Stimulated activated CD4-positive, alpha-beta T cell treated with anti-CD3 and anti-CD28 coated beads, Interleukin-2, amount 100 ng/mL, for 4 hours (primary cell): ENCODE measurements around the gene TAS2R3.
"Not testable (repeated sequence)": the region's sequence is repeated elsewhere in the genome, so short reads cannot be mapped to it uniquely, and the experiment has no call there.

Experiments used
- DNase-seq: peaks from one replicate; pipeline ENCODE4 v3.0.0-alpha.2; 2020; ENCODE audit warnings: low read depth

The TAS2R3 gene, protein sequence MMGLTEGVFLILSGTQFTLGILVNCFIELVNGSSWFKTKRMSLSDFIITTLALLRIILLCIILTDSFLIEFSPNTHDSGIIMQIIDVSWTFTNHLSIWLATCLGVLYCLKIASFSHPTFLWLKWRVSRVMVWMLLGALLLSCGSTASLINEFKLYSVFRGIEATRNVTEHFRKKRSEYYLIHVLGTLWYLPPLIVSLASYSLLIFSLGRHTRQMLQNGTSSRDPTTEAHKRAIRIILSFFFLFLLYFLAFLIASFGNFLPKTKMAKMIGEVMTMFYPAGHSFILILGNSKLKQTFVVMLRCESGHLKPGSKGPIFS

GRCh38 chr7:141763797-141764196 lies at the start of gene TAS2R3:
TAS2R3 (plus strand) TSS chr7:141764097; CDS start chr7:141764159, 62 bp downstream.
- DNase-seq: no peak

DNA sequence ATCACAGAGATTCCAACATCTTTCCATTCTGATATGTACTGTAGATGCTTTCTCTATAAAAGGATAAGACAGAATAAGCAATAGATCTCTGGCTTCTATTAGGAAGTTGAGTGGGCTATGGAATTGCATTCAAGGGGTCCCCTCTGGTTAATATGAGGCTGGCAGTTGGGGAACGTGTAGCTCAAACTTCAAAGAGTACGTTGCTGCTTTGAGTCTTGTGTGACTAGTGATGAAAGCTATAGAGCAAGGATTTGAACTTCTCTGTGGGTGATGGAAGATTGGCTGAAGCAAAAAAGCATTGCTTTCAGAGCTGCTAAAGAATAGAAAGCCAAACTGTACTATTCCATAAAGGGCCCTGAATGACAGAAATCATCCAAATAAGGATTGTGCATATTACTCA lies 49.3 kb upstream of the TAS2R3 start:
- no peak for DNase-seq

DNA sequence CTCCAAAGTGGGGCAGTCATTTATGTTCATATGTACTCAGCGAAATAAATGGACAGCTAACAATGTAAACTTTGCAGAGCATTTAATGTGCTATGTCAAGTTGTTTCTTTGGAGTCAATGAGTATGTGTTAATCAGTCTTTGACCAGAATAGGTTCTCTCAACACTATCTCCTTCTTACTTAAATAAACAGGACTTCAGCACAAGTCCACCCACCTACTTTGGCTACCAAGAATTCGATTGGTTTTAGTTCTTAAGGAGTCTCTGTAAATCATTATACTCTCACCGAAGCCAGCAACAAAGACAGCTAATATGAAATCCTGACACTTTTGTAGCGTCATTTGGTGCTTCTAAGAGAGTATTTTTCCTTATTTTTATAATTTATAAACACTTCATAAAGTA lies 48.9 kb upstream of the TAS2R3 start:
- DNase-seq: no peak

GRCh38 chr7:141715794-141716689 lies 47.9 kb upstream of the TAS2R3 start:
- DNase-seq: no peak

DNA sequence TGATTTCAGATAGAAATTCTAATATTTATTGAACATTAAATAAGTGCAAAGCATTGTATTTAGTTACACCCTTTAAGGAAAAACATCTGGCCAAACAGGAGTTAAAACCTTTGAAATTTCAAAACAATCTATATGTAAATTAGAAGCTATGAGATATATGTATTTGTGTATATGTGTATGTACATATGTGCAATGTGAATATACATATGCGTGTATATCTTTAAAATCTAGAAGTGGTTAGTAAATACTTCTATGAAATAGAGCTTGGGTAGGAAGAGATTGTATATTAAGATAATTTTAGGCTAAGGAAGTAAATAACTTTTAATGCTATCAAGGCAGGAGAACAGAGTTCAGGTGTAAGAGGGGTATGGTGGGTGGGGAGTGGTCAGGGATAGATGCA lies 46.4 kb upstream of the TAS2R3 start:
- DNase-seq: no peak

- DNase-seq: no peak
Observed at GRCh38 chr7:141722529-141722928, 41.4 kb upstream of the TAS2R3 start.

DNA sequence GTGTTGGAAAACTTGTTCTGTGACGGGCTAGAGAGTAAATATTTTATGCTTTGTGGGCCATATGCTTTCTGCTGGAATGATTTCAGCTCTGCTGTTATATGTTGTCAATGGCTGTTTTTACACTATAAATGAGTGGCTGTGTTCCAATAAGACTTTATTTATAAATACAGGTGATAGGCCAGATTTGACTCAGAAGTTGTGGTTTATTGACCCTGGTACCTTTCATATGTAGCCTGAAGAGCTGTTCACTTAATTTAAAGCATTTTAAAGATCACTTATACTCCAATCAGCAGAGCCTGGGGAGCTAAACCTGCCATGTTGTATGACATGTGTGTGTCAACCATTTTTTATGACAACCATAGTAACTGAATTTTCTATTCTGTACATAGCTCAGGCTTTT lies 34.9 kb upstream of the TAS2R3 start:
- no peak for DNase-seq

GRCh38 chr7:141731476-141732149 lies 32.3 kb upstream of the TAS2R3 start:
- no peak for DNase-seq

DNA sequence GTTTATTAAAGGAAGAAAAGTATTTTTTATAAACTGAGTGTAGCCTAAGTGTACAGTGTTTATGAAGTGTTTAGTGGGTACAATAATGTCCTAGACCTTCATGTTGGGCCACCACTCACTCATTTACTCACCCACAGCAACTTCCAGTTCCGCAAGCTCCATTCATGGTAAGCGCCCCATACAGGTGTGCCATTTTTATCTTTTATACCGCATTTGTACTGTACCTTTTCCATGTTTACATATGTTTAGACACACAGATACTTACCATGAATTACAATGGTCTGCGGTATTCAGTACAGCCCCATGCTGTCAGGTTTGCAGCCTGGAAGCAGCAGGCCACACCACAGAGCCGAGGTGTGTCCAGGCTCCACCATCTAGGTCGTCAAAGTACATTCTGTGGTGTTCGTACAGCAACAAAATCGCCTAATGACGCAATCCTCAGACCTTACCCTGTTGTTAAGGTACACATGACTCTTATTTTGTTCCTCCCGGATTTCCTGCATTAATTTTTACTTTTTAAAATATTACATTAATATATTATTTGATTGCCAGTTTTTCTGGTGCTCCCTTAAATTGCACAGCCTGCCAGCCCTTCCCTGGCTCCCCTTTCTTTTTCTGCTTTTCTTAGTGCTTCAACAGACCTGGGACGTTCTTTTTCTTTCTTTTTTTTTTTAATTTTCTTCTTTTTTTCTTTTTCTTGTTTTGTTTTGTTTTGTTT lies 26.6 kb upstream of the TAS2R3 start:
- DNase-seq: no peak

DNA sequence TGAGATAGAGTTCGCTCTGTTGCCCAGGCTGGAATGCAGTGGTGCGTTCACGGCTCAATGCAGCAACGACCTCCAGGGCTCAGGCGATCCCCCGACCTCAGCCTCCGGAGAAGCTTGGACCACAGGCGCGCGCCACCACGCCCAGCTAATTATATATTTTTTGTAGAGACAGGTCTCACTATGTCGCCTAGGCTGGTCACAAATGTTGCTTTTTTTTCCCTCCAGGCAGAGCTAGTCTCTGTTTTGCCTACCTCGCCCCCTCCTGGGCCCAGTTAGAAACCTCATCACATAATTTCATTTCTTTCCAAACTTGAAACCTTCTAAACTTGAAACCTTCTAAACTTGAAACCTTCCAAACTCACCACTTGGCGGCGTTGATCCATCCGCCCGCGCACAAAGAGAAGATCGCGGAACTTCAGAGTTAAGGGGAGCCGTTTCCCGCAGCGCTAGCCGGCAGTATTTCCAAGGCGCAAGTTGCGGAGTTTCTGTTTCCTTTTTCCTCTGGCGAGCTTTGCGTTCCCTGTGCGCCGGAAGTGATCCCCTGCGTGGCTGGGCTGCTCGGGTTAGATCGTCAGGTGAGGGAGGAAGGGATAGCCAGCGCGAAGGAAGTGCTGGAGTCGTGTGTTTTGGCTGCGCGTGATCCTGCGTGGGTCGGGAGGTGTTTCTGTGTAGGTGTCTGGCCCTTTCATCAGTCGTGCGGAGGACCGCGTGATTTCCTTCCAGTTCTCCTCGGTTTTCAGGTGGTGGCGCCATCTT lies 25.9 kb upstream of the TAS2R3 start, which contains the start of gene SSBP1:
SSBP1 (plus strand) TSS at position 523 of the 756 bp plus-strand sequence. CDS start 809 bp downstream, outside the sequence.
- peak; percentile 89 for DNase-seq

- DNase-seq: no peak
Observed at GRCh38 chr7:141738592-141739013, 25.3 kb upstream of the TAS2R3 start.

DNA sequence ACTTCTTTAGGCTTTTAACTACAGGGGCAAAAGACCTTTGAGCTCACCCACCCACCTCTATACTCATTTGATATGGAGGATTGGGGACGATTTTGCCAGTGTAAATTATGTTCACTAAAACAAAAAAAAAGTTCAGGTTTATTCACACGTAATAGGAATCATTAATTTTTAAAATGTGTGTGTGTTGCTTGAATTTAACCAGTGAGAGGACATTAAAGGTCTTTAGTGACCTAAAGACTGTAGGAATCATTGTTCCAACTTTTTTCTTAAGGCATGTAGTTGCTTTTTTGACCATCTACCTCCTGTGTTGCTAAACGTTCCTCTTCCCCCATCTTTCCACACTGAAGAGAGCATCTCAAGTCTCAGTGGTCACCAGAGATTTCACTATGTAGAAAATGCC lies 24.6 kb upstream of the TAS2R3 start:
- DNase-seq: no peak

DNA sequence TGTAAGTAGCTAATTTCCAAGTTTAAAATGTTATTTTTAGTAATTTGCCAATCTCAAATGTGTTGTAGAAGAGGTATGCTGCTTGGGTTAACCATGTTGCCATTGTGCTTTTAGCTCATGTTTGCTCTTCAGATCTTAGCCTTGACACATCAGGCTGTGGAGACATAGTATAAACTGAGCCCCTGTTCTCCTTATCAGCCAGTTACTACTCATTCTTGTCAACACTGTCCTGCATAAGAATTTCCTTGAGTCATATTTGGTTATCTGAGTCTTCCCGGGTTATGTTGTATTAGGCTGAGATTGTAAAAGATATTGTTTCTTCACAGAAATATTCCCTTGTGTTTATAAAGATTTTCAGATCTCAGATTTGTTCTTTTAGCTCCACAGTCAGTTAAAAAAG lies 21.7 kb upstream of the TAS2R3 start:
- no peak for DNase-seq

DNA sequence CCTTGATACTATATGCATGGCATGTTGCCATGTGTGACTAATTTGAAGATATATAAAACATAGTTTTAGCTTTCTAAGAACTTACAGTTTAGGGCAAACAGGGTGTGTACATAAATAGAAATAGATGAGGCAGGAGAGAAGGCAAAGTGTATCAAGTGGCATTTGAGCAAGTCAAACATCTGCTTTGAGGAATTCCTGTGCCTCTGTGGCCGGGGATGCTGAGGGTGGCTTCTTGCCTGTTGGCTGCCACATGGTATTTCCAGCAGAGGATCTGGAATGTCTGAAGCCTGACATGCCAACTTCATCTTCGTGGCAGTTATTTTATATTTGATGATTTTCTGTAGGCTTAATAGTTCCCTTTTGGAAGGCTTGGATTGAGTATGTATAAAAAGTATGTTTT lies 19.8 kb upstream of the TAS2R3 start:
- no peak for DNase-seq

DNA sequence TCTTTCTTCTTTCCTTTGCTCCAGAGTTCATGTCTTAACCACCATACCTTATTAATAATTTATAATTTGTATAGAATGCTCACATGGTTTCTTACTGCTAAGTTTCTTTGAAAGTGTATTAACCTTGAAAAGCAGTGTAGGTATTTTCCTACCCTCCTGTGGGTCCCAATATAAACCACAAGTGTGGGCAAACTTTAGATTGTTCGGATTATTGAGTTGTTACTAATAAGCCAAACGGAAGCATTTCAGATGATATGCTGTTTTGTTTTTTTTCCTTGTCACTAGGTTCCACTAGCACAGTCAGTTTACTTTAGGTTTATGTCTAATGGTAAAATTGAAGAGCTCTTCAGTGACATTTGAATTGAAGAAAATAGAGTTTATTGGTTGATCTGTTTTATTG lies 15.5 kb upstream of the TAS2R3 start:
- DNase-seq: no peak

- DNase-seq: not testable (repeated sequence)
Observed at GRCh38 chr7:141751904-141752303, 12.0 kb upstream of the TAS2R3 start.

GRCh38 chr7:141752634-141753033 lies 11.3 kb upstream of the TAS2R3 start:
- no peak for DNase-seq

GRCh38 chr7:141754939-141755338 lies 9.0 kb upstream of the TAS2R3 start:
- no peak for DNase-seq

DNA sequence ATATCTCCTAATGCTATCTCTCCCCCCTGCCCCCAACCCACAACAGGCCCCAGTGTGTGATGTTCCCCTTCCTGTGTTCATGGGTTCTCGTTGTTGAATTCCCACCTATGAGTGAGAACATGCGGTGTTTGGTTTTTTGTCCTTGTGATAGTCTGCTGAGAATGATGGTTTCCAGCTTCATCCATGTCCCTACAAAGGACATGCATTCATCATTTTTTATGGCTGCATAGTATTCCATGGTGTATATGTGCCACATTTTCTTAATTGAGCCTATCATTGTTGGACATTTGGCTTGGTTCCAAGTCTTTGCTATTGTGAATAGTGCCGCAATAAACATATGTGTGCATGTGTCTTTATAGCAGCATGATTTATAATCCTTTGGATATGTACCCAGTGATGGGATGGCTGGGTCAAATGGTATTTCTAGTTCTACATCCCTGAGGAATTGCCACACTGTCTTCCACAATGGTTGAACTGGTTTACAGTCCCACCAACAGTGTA lies 6.2 kb downstream of the TAS2R3 start:
- not testable (repeated sequence) for DNase-seq

DNA sequence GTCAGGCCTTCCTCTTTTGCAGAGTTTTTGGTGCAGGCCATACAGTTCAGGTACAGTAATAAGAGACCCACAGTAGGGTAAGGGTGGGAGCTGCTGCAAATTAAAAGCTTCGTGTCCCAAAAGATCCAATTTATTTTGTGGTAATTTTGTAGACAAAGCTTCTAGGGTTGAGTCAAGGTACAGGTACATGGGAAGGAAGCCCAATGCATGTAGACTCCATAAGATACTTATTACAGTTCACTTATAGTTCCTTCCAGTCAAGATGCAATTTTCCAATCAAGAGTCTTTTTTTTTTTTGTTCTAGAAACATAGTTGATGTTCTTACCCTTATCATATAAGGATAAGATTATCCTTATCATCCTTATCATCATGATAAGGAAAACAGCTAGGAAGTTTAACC lies 12.5 kb downstream of the TAS2R3 start, which contains the start of gene TAS2R4:
TAS2R4 (plus strand) TSS at position 301 of the 400 bp plus-strand sequence. CDS start 1,815 bp downstream, outside the sequence.
- no peak for DNase-seq
